ENCODE data around the gene RBFOX1. TPM values are rescaled to one million over a fixed set of nuclear protein-coding genes. Genes with fewer than 3 reads are reported as not detected.

The RBFOX1 gene
- 1 to 10 TPM; 1.6 to 2.6 TPM for total RNA-seq

- Histone ChIP-seq H3K9ac (ENCODE audit: low read depth in 2 of 2, low read length in 2 of 2) (no peak within 1 kb of the TSS), H3K4me1 (no peaks in the 10 kb centered on the region), H3K36me3 (no peaks in the 10 kb centered on the region), H3K27ac (no peak within 1 kb of the TSS), H3K27me3 (no peaks in the 10 kb centered on the region), H3K9me3 (no peaks in the 10 kb centered on the region), H3K4me3 (no peak within 1 kb of the TSS)
- no peak for TF ChIP-seq CTCF (IDR thresholded peaks at IDR 0.05)
- intact Hi-C loops (cut with DNase I), result no loop called here
- no peak for DNase-seq
Observed at GRCh38 chr16:7332611-7333010, at the start of gene RBFOX1. Gene RBFOX1 (plus strand): TSS chr16:7332845.

GRCh38 chr16:7284780-7285179 is 47.9 kb upstream of the RBFOX1 start:
- intact Hi-C loops (cut with DNase I), result no loop called here
- TF ChIP-seq CTCF (IDR thresholded peaks at IDR 0.05), result no peak
- DNase-seq, result no peak

GRCh38 chr16:7285520-7285919 is 47.1 kb upstream of the RBFOX1 start:
- Histone ChIP-seq H3K36me3 (no peaks in the 10 kb centered on the region), H3K9ac (ENCODE audit: low read depth in 2 of 2, low read length in 2 of 2) (no peak overlapping the region), H3K4me3 (no peak overlapping the region), H3K27ac (no peak overlapping the region), H3K27me3 (no peaks in the 10 kb centered on the region), H3K9me3 (no peaks in the 10 kb centered on the region), H3K4me1 (no peaks in the 10 kb centered on the region)
- intact Hi-C loops (cut with DNase I), result no loop called here
- TF ChIP-seq CTCF (IDR thresholded peaks at IDR 0.05), result no peak
- no peak for DNase-seq

More at GRCh38 chr16:7284780-7285179, 47.9 kb upstream of the RBFOX1 start:
- no peaks in the 10 kb centered on the region for H3K9me3 ChIP-seq
- no peak overlapping the region for H3K4me3 ChIP-seq
- no peaks in the 10 kb centered on the region for H3K36me3 ChIP-seq
- H3K4me1 ChIP-seq, result no peaks in the 10 kb centered on the region
- no peaks in the 10 kb centered on the region for H3K27me3 ChIP-seq
- no peak overlapping the region for H3K27ac ChIP-seq
- no peak overlapping the region for H3K9ac ChIP-seq (ENCODE audit: low read depth in 2 of 2, low read length in 2 of 2)

- no peak overlapping the region for H3K4me3 ChIP-seq
- no peaks in the 10 kb centered on the region for H3K36me3 ChIP-seq
- H3K4me1 ChIP-seq, result no peaks in the 10 kb centered on the region
- H3K9me3 ChIP-seq, result no peaks in the 10 kb centered on the region
- H3K27me3 ChIP-seq, result no peaks in the 10 kb centered on the region
- no peak for DNase-seq
- no peak for TF ChIP-seq CTCF (IDR thresholded peaks at IDR 0.05)
- no peak overlapping the region for H3K9ac ChIP-seq (ENCODE audit: low read depth in 2 of 2, low read length in 2 of 2)
- H3K27ac ChIP-seq, result no peak overlapping the region
- intact Hi-C loops (cut with DNase I), result no loop called here
Observed at GRCh38 chr16:7289299-7289698, 43.3 kb upstream of the RBFOX1 start.

- DNase-seq, result no peak
- H3K27ac ChIP-seq, result no peak overlapping the region
- intact Hi-C loops (cut with DNase I), result no loop called here
Observed at GRCh38 chr16:7290682-7291081, 42.0 kb upstream of the RBFOX1 start.

More at GRCh38 chr16:7290682-7291081, 42.0 kb upstream of the RBFOX1 start:
- Histone ChIP-seq H3K4me3 (no peak overlapping the region), H3K9ac (ENCODE audit: low read depth in 2 of 2, low read length in 2 of 2) (no peak overlapping the region), H3K27me3 (no peaks in the 10 kb centered on the region), H3K4me1 (no peaks in the 10 kb centered on the region), H3K36me3 (no peaks in the 10 kb centered on the region), H3K9me3 (no peaks in the 10 kb centered on the region)
- TF ChIP-seq CTCF (IDR thresholded peaks at IDR 0.05), result no peak

Data from colonic mucosa (tissue), 4 donors.